ENCODE results near the gene GDPD4. TPM values are rescaled to one million over a fixed set of nuclear protein-coding genes. Genes with fewer than 3 reads are reported as not detected.
A peak's percentile ranks its signal among the peaks of the same experiment; 100 is the strongest.

Gene GDPD4
- total and polyA plus RNA-seq, 9 of the 15 experiments (the other 6 are each of a cell fraction or from before 2014, with no cell fraction given), result 0.40 TPM; not detected in 8

- no peak for TF ChIP-seq MLX (CRISPR knock-in tag; conservative IDR thresholded peaks at IDR 0.05)
- TF ChIP-seq KAT7 (CRISPR knock-in tag; IDR thresholded peaks at IDR 0.05; ENCODE audit: borderline replicate concordance), result no peak
- no peak for TF ChIP-seq ELF4 (CRISPR knock-in tag; IDR thresholded peaks at IDR 0.05)
- no peak for TF ChIP-seq GABPB2 (CRISPR knock-in tag; conservative IDR thresholded peaks at IDR 0.05)
- TF ChIP-seq BACH1 (tag; IDR thresholded peaks at IDR 0.05), result no peak
- TF ChIP-seq EHMT2 (IDR thresholded peaks at IDR 0.05), result no peak
- no peak for TF ChIP-seq NR4A1 (CRISPR knock-in tag; IDR thresholded peaks at IDR 0.05)
- no peak for TF ChIP-seq NR4A1 (tag; IDR thresholded peaks at IDR 0.05)
- TF ChIP-seq MTF1 (CRISPR knock-in tag; IDR thresholded peaks at IDR 0.05; ENCODE audit: borderline replicate concordance), result no peak
- TF ChIP-seq E2F5 (CRISPR knock-in tag; IDR thresholded peaks at IDR 0.05), result no peak
- TF ChIP-seq PRPF4 (IDR thresholded peaks at IDR 0.05; ENCODE audit: insufficient read depth, low read depth, low read length, poor library complexity, severe bottlenecking), result no peak
- no peak for TF ChIP-seq ZNF124 (CRISPR knock-in tag; IDR thresholded peaks at IDR 0.05)
- TF ChIP-seq IRF1 (CRISPR knock-in tag; IDR thresholded peaks at IDR 0.05; ENCODE audit: borderline replicate concordance), result no peak
- TF ChIP-seq RFX7 (CRISPR knock-in tag; IDR thresholded peaks at IDR 0.05), result no peak
- no peak for TF ChIP-seq THRB (CRISPR knock-in tag; conservative IDR thresholded peaks at IDR 0.05)
- no peak for TF ChIP-seq TAF9B (IDR thresholded peaks at IDR 0.05; ENCODE audit: partially characterized antibody)
- no peak for TF ChIP-seq ZNF324 (CRISPR knock-in tag; IDR thresholded peaks at IDR 0.05)
- TF ChIP-seq ARID1B (IDR thresholded peaks at IDR 0.05), result no peak
- TF ChIP-seq TCF7L2 (IDR thresholded peaks at IDR 0.05; ENCODE audit: low read depth, low read length), result no peak
- no peak; the same call in 1 of the 2 replicates for TF ChIP-seq SIN3B (IDR thresholded peaks at IDR 0.05; ENCODE audit: low read depth)
- TF ChIP-seq C11orf30 (IDR thresholded peaks at IDR 0.05; ENCODE audit: low read depth), result peak; percentile 17; the same call in 1 of the 2 replicates
- TF ChIP-seq PPARD (CRISPR knock-in tag; IDR thresholded peaks at IDR 0.05), result no peak
- TF ChIP-seq KLF1 (tag; IDR thresholded peaks at IDR 0.05), result no peak
- TF ChIP-seq, protein P1, sequence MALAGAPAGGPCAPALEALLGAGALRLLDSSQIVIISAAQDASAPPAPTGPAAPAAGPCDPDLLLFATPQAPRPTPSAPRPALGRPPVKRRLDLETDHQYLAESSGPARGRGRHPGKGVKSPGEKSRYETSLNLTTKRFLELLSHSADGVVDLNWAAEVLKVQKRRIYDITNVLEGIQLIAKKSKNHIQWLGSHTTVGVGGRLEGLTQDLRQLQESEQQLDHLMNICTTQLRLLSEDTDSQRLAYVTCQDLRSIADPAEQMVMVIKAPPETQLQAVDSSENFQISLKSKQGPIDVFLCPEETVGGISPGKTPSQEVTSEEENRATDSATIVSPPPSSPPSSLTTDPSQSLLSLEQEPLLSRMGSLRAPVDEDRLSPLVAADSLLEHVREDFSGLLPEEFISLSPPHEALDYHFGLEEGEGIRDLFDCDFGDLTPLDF (CRISPR knock-in tag; IDR thresholded peaks at IDR 0.05), result no peak
- TF ChIP-seq RFX1 (IDR thresholded peaks at IDR 0.05), result no peak
- TF ChIP-seq POLR3G (IDR thresholded peaks at IDR 0.05; ENCODE audit: extremely low read depth, insufficient read length, insufficient replicate concordance), result no peak
Measured at GRCh38 chr11:77191823-77192495, 109.5 kb downstream of the GDPD4 start (continued).
